Endothelial cell of umbilical vein (primary cell): ENCODE results near the gene MGST3.

Source experiments
- CTCF ChIP-seq, 2 donors: IDR thresholded peaks; 1 replicate in 1 of 2; 2 replicates in 1 of 2; pipeline ENCODE4 v1.5.1; 2011; ENCODE audit warnings: low read length in 2 of 2, mild to moderate bottlenecking in 2 of 2, moderate library complexity in 2 of 2, control low read depth in 1 of 2, inconsistent platforms in 1 of 2, low read depth in 1 of 2; ENCODE audit not compliant: insufficient read depth in 1 of 2; ENCODE audit errors: extremely low read depth in 1 of 2
- EZH2 ChIP-seq: IDR thresholded peaks from 2 replicates; pipeline ENCODE4 v1.6.1; 2012; ENCODE audit warnings: borderline replicate concordance, low read depth, mild to moderate bottlenecking, moderate library complexity, low read length, inconsistent platforms; ENCODE audit not compliant: severe bottlenecking
- POLR2AphosphoS5 ChIP-seq: IDR thresholded peaks from 2 replicates; pipeline ENCODE4 v1.6.1; 2012; ENCODE audit warnings: low read depth, mild to moderate bottlenecking, control low read depth, low read length, moderate library complexity; ENCODE audit not compliant: insufficient read depth

DNA sequence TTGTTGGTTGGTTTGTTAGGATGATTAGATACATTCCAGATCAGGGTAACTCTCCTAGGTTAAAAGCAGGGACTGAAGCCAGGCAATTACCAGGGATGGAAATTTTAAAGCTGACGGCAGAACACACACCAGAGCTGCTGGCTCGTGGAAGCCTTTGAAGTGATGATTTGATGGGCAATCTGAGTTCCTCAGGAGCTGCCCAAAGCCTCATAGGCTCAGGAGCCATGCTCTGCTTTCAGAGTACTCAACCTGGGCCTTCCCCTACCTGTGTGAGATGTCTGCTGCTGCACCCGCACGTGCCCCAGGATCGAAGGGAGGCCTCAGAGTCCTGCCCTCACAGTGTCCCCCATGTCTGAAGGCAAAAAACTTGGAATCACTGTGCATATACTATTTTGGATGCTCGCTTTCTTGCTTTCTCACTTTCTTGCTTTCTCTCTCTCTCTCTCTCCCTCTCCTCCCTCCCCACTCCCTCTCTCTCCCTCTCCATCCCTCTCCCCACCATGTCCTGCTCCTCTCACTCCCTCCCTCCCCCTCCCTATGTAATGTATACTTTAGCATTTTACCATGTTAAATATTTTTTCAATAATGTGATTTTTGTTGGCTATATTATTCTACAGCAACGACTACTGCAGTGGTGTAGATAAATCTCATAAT, 18.0 kb downstream of the MGST3 start:
- no peak for TF ChIP-seq CTCF (IDR thresholded peaks at IDR 0.05; ENCODE audit: extremely low read depth in 1 of 2, insufficient read depth in 1 of 2, low read depth in 1 of 2, low read length in 2 of 2)
- no peak for TF ChIP-seq EZH2
- no peak for TF ChIP-seq POLR2AphosphoS5
